Neural cell (in vitro differentiated cells): Measurements from ENCODE around the gene KDM1B. TPM values are rescaled to one million over a fixed set of nuclear protein-coding genes. Genes with fewer than 3 reads are reported as not detected.

Source experiments
- H2AFZ ChIP-seq: fragments of 200-600, 300-800 bp; sonication (generic), shearing (Covaris generic); 2 replicates; pipeline ENCODE4 v1.6.0; 2014; ENCODE audit warnings: low read depth, mild to moderate bottlenecking, antibody characterized with exemption, low read length, moderate library complexity
- H3F3A ChIP-seq: fragments of 200-600 bp; shearing (Covaris generic); 2 replicates; pipeline ENCODE4 v1.6.1; 2016; ENCODE audit warnings: mild to moderate bottlenecking, moderate library complexity, mixed read lengths, antibody characterized with exemption, low read length; ENCODE audit not compliant: insufficient read depth, poor library complexity, severe bottlenecking
- H3K27ac ChIP-seq: fragments of 200-600, 300-800 bp; sonication (generic), shearing (Covaris generic); 2 replicates; pipeline ENCODE4 v1.5.1; 2014; ENCODE audit warnings: mild to moderate bottlenecking, low read length, moderate library complexity
- H3K27me3 ChIP-seq: fragments of 300-800, 200-600 bp; sonication (generic), shearing (Covaris generic); 2 replicates; pipeline ENCODE4 v1.6.0; 2014; ENCODE audit warnings: mild to moderate bottlenecking, low read depth, low read length, moderate library complexity; ENCODE audit not compliant: insufficient read depth
- H3K36me3 ChIP-seq: fragments of 300-800, 200-600 bp; sonication (generic), shearing (Covaris generic); 2 replicates; pipeline ENCODE4 v1.5.1; 2014; ENCODE audit warnings: mild to moderate bottlenecking, antibody characterized with exemption, low read length, moderate library complexity; ENCODE audit not compliant: insufficient read depth
- H3K4me2 ChIP-seq: fragments of 300-800, 200-600 bp; sonication (generic), shearing (Covaris generic); 2 replicates; pipeline ENCODE4 v1.6.0; 2014; ENCODE audit warnings: mild to moderate bottlenecking, low read length
- H3K4me3 ChIP-seq: fragments of 300-800, 200-600 bp; sonication (generic), shearing (Covaris generic); 2 replicates; pipeline ENCODE4 v1.5.1; 2014; ENCODE audit warnings: mild to moderate bottlenecking, low read length, moderate library complexity
- H3K79me2 ChIP-seq: fragments of 200-600 bp; shearing (Covaris generic); replicated peaks from 2 replicates; pipeline ENCODE4 v1.6.0; 2014; ENCODE audit warnings: mild to moderate bottlenecking, low read length, moderate library complexity; ENCODE audit not compliant: insufficient read depth
- H3K9ac ChIP-seq: fragments of 300-800, 200-600 bp; sonication (generic), shearing (Covaris generic); 2 replicates; pipeline ENCODE4 v1.6.1; 2016; ENCODE audit warnings: mild to moderate bottlenecking, low read length, mixed read lengths
- H3K9me2 ChIP-seq: fragments of 200-600 bp; shearing (Covaris generic); 2 replicates; pipeline ENCODE4 v1.6.1; 2016; ENCODE audit warnings: mild to moderate bottlenecking, low read length, mixed read lengths; ENCODE audit not compliant: insufficient read depth
- H3K9me3 ChIP-seq: fragments of 200-600, 300-800 bp; sonication (generic), shearing (Covaris generic); 2 replicates; pipeline ENCODE4 v1.6.1; 2016; ENCODE audit warnings: mild to moderate bottlenecking, mixed run types, low read length, moderate library complexity, mixed read lengths
- H4K20me1 ChIP-seq: fragments of 200-600 bp; shearing (Covaris generic); 2 replicates; pipeline ENCODE4 v1.6.1; 2016; ENCODE audit warnings: mild to moderate bottlenecking, mixed run types; ENCODE audit not compliant: insufficient read depth
- CTCF ChIP-seq: fragments of 450-650 bp; IDR thresholded peaks from 2 replicates; pipeline ENCODE4 v1.5.1; 2014; ENCODE audit warnings: antibody characterized with exemption, mild to moderate bottlenecking, moderate library complexity; ENCODE audit not compliant: poor library complexity, severe bottlenecking
- EP300 ChIP-seq: fragments of 450-650 bp; conservative IDR thresholded peaks from 2 replicates; pipeline ENCODE4 v1.6.1; 2014; ENCODE audit warnings: antibody characterized with exemption, mild to moderate bottlenecking, moderate library complexity; ENCODE audit not compliant: poor library complexity, severe bottlenecking
- EZH2 ChIP-seq: fragments of 200-600, 300-800 bp; shearing (Covaris generic), sonication (generic); IDR thresholded peaks from 2 replicates; pipeline ENCODE4 v1.6.1; 2014; ENCODE audit warnings: antibody characterized with exemption, low read length, borderline replicate concordance, mild to moderate bottlenecking; ENCODE audit not compliant: insufficient read depth, poor library complexity, severe bottlenecking
- MXI1 ChIP-seq: fragments of 450-650 bp; conservative IDR thresholded peaks from 2 replicates; pipeline ENCODE4 v1.6.1; 2014; ENCODE audit warnings: antibody characterized with exemption, mild to moderate bottlenecking; ENCODE audit not compliant: poor library complexity, severe bottlenecking
- POLR2AphosphoS5 ChIP-seq: IDR thresholded peaks from 2 replicates; pipeline ENCODE4 v1.6.1; 2012
- RAD21 ChIP-seq: fragments of 450-650 bp; conservative IDR thresholded peaks from 2 replicates; pipeline ENCODE4 v1.6.1; 2014; ENCODE audit warnings: antibody characterized with exemption, mild to moderate bottlenecking, moderate library complexity
- REST ChIP-seq: IDR thresholded peaks from 2 replicates; pipeline ENCODE4 v1.6.1; 2012; ENCODE audit warnings: borderline replicate concordance
- SMC3 ChIP-seq: fragments of 450-650 bp; conservative IDR thresholded peaks from 2 replicates; pipeline ENCODE4 v1.6.1; 2014; ENCODE audit warnings: antibody characterized with exemption, mild to moderate bottlenecking, moderate library complexity; ENCODE audit not compliant: poor library complexity
- TAF1 ChIP-seq: IDR thresholded peaks from 2 replicates; pipeline ENCODE4 v1.6.1; 2012; ENCODE audit warnings: low read depth
- polyA plus RNA-seq: library from polyadenylated mRNA; depleted of rRNA; stranded (reverse); fragments of >200 nt; gene quantifications from 2 replicates; pipeline ENCODE4 v1.2.3, GENCODE V29; 2014

The KDM1B gene
- polyA plus RNA-seq, 1 donor from 2014 or later = 24.5 TPM

- Histone ChIP-seq H3K79me2 (no peaks in the 10 kb centered on the region), H3K4me2 (no peak overlapping the region), H3K4me3 (no peak overlapping the region), H2AFZ (no peak overlapping the region), H3K9me2 (no peaks in the 10 kb centered on the region), H3F3A (no peaks in the 10 kb centered on the region), H3K27me3 (no peaks in the 10 kb centered on the region), H4K20me1 (no peaks in the 10 kb centered on the region), H3K9ac (no peak overlapping the region), H3K36me3 (no peaks in the 10 kb centered on the region), H3K27ac (no peak overlapping the region), H3K9me3 (no peaks in the 10 kb centered on the region)
- no peak for TF ChIP-seq TAF1
- no peak for TF ChIP-seq MXI1
- no peak for TF ChIP-seq EP300
- no peak for TF ChIP-seq SMC3
- TF ChIP-seq CTCF = no peak
Measured at GRCh38 chr6:18139935-18140621, 15.1 kb upstream of the KDM1B start.

- H3K9ac ChIP-seq = no peak overlapping the region
- H3K9me3 ChIP-seq = no peaks in the 10 kb centered on the region
- H4K20me1 ChIP-seq = no peaks in the 10 kb centered on the region
- TF ChIP-seq RAD21 (no peak), EZH2 (no peak), EP300 (no peak), REST (no peak), MXI1 (no peak), TAF1 (no peak), CTCF (no peak), SMC3 (no peak), POLR2AphosphoS5 (no peak)
- H3K4me2 ChIP-seq = no peak overlapping the region
- no peak overlapping the region for H3K4me3 ChIP-seq
- no peak overlapping the region for H2AFZ ChIP-seq
- no peaks in the 10 kb centered on the region for H3K79me2 ChIP-seq
- H3K27me3 ChIP-seq = no peaks in the 10 kb centered on the region
- H3K9me2 ChIP-seq = no peaks in the 10 kb centered on the region
- H3K27ac ChIP-seq = no peak overlapping the region
- H3K36me3 ChIP-seq = no peaks in the 10 kb centered on the region
- no peaks in the 10 kb centered on the region for H3F3A ChIP-seq
Measured at GRCh38 chr6:18141805-18142590, 13.2 kb upstream of the KDM1B start.
